BJ (cell line): ENCODE measurements around the gene CEP131. TPM values are rescaled to one million over a fixed set of nuclear protein-coding genes. Genes with fewer than 3 reads are reported as not detected.

ENCODE experiments used
- CTCF ChIA-PET: fragments of 350-600 bp; formaldehyde crosslinking; extraction: SDS; loops from one replicate; lab custom pipeline; 2021; ENCODE audit warnings: antibody characterized with exemption, inconsistent platforms; lab: Yijun Ruan, JAX
- POLR2A ChIA-PET: fragments of 300-600 bp; sonication (Branson Sonifier 250); formaldehyde crosslinking; extraction: SDS; loops from one replicate; lab custom pipeline; 2021; ENCODE audit warnings: antibody characterized with exemption; lab: Charles Lee
- DNase-seq: peaks from one replicate; pipeline ENCODE4 v3.0.0-alpha.2; 2011; ENCODE audit warnings: low read depth
- H3K27me3 ChIP-seq: 2 replicates; pipeline ENCODE4 v1.6.0; 2011; ENCODE audit warnings: low read length; ENCODE audit not compliant: control insufficient read depth, insufficient read depth
- H3K36me3 ChIP-seq: 2 replicates; pipeline ENCODE4 v1.5.1; 2011; ENCODE audit warnings: low read length; ENCODE audit not compliant: control insufficient read depth, insufficient read depth
- H3K4me3 ChIP-seq: 2 replicates; pipeline ENCODE4 v1.5.1; 2011; ENCODE audit warnings: low read depth, mild to moderate bottlenecking, control low read depth, low read length
- CTCF ChIP-seq: IDR thresholded peaks from 2 replicates; pipeline ENCODE4 v1.5.1; 2011; ENCODE audit warnings: low read depth, mild to moderate bottlenecking, control low read depth, inconsistent platforms, low read length, moderate library complexity; ENCODE audit not compliant: insufficient read depth
- polyA plus RNA-seq: library from polyadenylated mRNA; depleted of rRNA; stranded (reverse); fragments of >200 nt; gene quantifications from 2 replicates; pipeline ENCODE4 v1.2.3, GENCODE V29; 2011

Gene CEP131
- polyA plus RNA-seq, 1 experiment: 4.9 TPM

- CTCF ChIA-PET: interaction anchor here (0.7 kb wide), 1 partner anchor 39 kb away, joined by 6 read pairs; no protein-coding TSS in a partner anchor
- TF ChIP-seq CTCF: no peak
- peaks cover 10% of the 10 kb centered on the region for H3K27me3 ChIP-seq
- no peak overlapping the region for H3K4me3 ChIP-seq
- POLR2A ChIA-PET: no interaction called here
- H3K36me3 ChIP-seq: no peaks in the 10 kb centered on the region
- DNase-seq: no peak
Measured at GRCh38 chr17:81161536-81161935, 61.2 kb downstream of the CEP131 start.

- no peak overlapping the region for H3K4me3 ChIP-seq
- H3K36me3 ChIP-seq: no peaks in the 10 kb centered on the region
- CTCF ChIA-PET: interaction anchor here (0.7 kb wide), 1 partner anchor 40 kb away, joined by 6 read pairs; no protein-coding TSS in a partner anchor
- no peak for TF ChIP-seq CTCF
- DNase-seq: no peak
- POLR2A ChIA-PET: no interaction called here
- peaks cover 9% of the 10 kb centered on the region for H3K27me3 ChIP-seq
Measured at GRCh38 chr17:81160747-81161453, 61.9 kb downstream of the CEP131 start.

- no peaks in the 10 kb centered on the region for H3K36me3 ChIP-seq
- no peak overlapping the region for H3K4me3 ChIP-seq
- ChIA-PET CTCF (no interaction called here), POLR2A (no interaction called here)
- DNase-seq: no peak
- H3K27me3 ChIP-seq: peaks cover 7% of the 10 kb centered on the region
- TF ChIP-seq CTCF: no peak
Measured at GRCh38 chr17:81160306-81160705, 62.5 kb downstream of the CEP131 start.

- ChIA-PET POLR2A (no interaction called here), CTCF (no interaction called here)
- H3K4me3 ChIP-seq: no peak overlapping the region
- no peak for TF ChIP-seq CTCF
- H3K36me3 ChIP-seq: no peaks in the 10 kb centered on the region
- H3K27me3 ChIP-seq: peaks cover 7% of the 10 kb centered on the region
- DNase-seq: no peak
Measured at GRCh38 chr17:81159611-81160265, 63.0 kb downstream of the CEP131 start.
